ENCODE measurements around the gene PRKN. TPM values are rescaled to one million over a fixed set of nuclear protein-coding genes. Genes with fewer than 3 reads are reported as not detected.

The PRKN gene
- total RNA-seq, 3 donors from 2014 or later: 5.2 to 10.2 (median 8.1) TPM

DNA sequence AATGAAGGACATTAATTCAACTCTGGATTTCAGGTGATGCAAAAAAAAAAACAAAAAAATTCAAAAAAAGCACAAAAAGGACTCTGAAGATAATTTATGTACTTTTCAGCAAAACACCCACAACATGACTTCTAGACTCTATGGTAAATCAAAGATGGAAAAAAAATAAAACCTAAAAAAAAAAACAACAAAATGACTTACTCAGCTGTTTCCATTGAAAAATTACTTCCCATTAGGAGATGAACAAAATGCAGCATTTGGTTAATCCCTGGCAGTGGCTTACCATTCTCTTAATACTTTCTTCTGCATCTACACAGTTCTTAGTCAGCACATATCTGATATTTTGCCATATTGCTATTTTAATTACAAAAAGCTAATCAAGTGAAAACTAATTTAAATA is 572.6 kb downstream of the PRKN start:
- DNase-seq (no peak), ATAC-seq (no peak)
- H3K36me3 ChIP-seq (ENCODE audit: low read depth): no peaks in the 10 kb centered on the region
- H3K4me3 ChIP-seq: no peak overlapping the region
- no peak for TF ChIP-seq CTCF (IDR thresholded peaks at IDR 0.05)
- intact Hi-C loops (cut with DNase I, micrococcal nuclease): no loop called here
- H3K9me3 ChIP-seq: no peaks in the 10 kb centered on the region
- no peaks in the 10 kb centered on the region for H3K4me1 ChIP-seq (ENCODE audit: low read depth)

DNA sequence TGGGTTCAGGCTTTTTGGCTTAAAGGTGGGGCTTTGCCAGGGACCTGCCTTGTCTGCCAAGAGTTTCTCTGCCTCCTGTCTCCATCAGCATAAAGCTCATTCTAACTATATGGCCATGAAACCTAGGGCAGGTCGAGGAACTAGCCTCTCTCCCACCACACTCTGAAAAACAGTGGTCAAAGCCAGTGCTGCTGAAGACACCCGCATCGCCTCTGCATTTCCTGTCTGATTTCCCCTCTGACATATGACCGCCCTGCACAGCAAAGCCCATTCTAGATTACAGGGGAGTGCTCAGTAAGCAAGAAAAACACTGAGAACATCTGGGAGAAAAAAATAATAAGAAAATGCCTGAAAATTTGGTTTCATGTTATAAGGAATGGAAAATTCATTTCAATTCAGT is 573.6 kb downstream of the PRKN start:
- no peak overlapping the region for H3K4me3 ChIP-seq
- H3K4me1 ChIP-seq (ENCODE audit: low read depth): no peaks in the 10 kb centered on the region
- ATAC-seq (no peak), DNase-seq (no peak)
- no peaks in the 10 kb centered on the region for H3K36me3 ChIP-seq (ENCODE audit: low read depth)
- H3K9me3 ChIP-seq: no peaks in the 10 kb centered on the region
- intact Hi-C loops (cut with DNase I, micrococcal nuclease): no loop called here
- TF ChIP-seq CTCF (IDR thresholded peaks at IDR 0.05): no peak

GRCh38 chr6:162153120-162153519 is 574.4 kb downstream of the PRKN start:
- no peak for TF ChIP-seq CTCF (IDR thresholded peaks at IDR 0.05)
- no peaks in the 10 kb centered on the region for H3K9me3 ChIP-seq
- H3K36me3 ChIP-seq (ENCODE audit: low read depth): no peaks in the 10 kb centered on the region
- H3K4me1 ChIP-seq (ENCODE audit: low read depth): no peaks in the 10 kb centered on the region
- ATAC-seq: no peak
- intact Hi-C loops (cut with DNase I, micrococcal nuclease): no loop called here
- H3K4me3 ChIP-seq: no peak overlapping the region
- DNase-seq: no peak

DNA sequence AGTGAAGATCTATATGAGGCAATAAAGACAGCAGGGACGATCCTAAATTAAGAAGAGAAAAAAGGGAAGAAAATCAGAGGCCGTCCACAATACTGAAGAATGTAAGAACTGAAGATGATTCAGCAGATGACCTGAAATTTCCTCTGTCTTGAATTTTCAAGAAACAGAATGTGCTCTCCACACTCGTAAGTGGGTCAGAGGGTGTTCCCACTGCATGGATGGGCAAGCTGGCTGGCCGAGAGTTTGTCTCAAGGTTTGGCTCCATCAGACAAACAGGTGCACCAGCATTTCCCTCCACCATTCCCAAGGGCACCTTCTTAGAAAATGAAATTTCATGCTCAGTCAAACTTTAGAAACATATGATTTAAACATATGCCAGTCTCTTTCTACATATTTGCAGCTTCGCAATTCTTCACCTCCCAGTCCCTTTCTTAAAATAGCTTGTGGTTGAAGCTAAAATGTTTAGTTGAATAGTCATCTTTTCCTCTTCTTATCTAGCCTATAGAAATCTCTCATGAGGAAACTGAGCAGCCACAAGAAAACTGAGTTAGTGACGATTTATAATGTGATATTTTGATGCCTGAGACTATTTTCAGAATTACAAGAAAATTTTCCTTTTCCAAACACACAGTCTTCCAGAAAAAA is 576.4 kb downstream of the PRKN start:
- DNase-seq (no peak), ATAC-seq (no peak)
- intact Hi-C loops (cut with DNase I, micrococcal nuclease): no loop called here
- Histone ChIP-seq H3K4me3 (no peak overlapping the region), H3K36me3 (ENCODE audit: low read depth) (no peaks in the 10 kb centered on the region), H3K9me3 (no peaks in the 10 kb centered on the region), H3K4me1 (ENCODE audit: low read depth) (no peaks in the 10 kb centered on the region)
- no peak for TF ChIP-seq CTCF (IDR thresholded peaks at IDR 0.05)

- DNase-seq: no peak
- no peak for TF ChIP-seq CTCF (IDR thresholded peaks at IDR 0.05)
- intact Hi-C loops (cut with DNase I, micrococcal nuclease): no loop called here
Measured at GRCh38 chr6:162150295-162150694, 577.3 kb downstream of the PRKN start.

DNA sequence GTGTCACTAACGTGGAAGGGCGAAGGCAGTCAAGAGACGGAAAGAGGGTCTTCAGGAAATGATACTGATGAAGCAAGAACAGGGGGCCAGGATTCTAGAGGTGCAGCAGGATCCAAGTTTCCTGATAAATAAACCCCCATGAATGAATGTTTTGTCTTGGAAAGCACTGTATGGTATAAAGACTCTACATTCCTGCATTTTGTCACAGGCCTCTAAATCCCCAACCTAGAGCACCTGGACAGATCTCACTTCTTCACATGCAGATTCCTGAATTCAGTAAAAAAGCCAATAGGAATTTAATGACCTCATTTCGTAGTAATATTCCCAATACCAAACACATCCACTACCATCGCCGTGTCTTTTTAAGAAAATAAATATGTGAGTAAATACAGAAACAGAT is 577.8 kb downstream of the PRKN start:
- Histone ChIP-seq H3K4me1 (ENCODE audit: low read depth) (no peaks in the 10 kb centered on the region), H3K9me3 (no peaks in the 10 kb centered on the region), H3K36me3 (ENCODE audit: low read depth) (no peaks in the 10 kb centered on the region), H3K4me3 (no peak overlapping the region)
- no peak for ATAC-seq
- intact Hi-C loops (cut with DNase I, micrococcal nuclease): no loop called here
- no peak for DNase-seq
- no peak for TF ChIP-seq CTCF (IDR thresholded peaks at IDR 0.05)

More at GRCh38 chr6:162150295-162150694, 577.3 kb downstream of the PRKN start:
- H3K9me3 ChIP-seq: no peaks in the 10 kb centered on the region
- H3K36me3 ChIP-seq (ENCODE audit: low read depth): no peaks in the 10 kb centered on the region
- no peak for ATAC-seq
- H3K4me1 ChIP-seq (ENCODE audit: low read depth): no peaks in the 10 kb centered on the region
- H3K4me3 ChIP-seq: no peak overlapping the region
